HK-2 (cell line): ENCODE results near the gene GABRR2.

Experiments
- DNase-seq: peaks from one replicate; pipeline ENCODE4 v3.0.0-alpha.2; 2018; ENCODE audit not compliant: unreplicated experiment

The GABRR2 gene

DNA sequence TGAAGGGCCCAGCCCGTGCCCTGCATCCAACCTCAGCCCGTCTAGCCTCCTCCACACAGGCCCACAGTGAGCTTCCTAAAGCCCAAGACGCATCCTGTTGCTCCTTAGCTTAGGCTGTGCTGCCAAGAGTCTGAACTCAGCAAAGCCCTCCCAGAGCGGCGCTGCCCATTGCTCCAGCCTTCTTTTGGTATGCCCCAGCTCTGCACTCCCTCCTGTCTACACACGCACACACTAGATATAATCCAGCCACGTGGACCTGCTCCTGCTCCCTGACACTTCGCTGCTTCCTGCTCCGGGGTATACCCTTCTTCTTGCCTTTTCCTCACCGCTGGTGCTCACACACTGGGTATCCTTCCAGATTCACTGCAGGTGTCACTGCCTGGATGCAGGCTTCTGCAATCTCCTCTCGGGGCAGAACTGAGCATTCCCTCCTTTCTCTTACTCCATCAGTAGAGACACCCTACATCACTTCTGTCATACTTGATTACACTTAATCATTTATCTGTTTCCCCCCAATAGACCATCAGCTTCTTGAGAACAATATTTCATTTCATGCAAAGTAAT lies 23.8 kb downstream of the GABRR2 start:
- DNase-seq, result no peak

GRCh38 chr6:89290401-89291155 lies 24.5 kb downstream of the GABRR2 start:
- no peak for DNase-seq

DNA sequence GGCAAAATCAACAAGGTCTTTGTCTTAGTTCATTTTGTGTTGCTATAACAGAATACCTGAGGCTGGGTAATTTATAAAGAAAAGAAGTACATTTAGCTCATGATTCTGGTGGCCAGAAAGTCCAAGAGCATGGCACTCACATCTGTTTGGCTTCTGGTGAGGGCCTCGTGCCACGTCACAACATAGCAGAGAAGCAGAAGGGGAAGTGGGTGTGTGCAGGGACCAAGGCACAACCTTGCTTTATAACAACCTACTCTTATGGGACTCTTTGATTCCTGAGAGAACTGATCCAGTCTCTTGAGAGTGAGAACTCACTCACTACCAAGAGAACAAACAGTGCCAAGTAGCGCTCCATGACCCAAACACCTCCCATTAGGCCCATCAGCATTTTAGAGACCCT lies 25.4 kb downstream of the GABRR2 start:
- DNase-seq, result no peak

DNA sequence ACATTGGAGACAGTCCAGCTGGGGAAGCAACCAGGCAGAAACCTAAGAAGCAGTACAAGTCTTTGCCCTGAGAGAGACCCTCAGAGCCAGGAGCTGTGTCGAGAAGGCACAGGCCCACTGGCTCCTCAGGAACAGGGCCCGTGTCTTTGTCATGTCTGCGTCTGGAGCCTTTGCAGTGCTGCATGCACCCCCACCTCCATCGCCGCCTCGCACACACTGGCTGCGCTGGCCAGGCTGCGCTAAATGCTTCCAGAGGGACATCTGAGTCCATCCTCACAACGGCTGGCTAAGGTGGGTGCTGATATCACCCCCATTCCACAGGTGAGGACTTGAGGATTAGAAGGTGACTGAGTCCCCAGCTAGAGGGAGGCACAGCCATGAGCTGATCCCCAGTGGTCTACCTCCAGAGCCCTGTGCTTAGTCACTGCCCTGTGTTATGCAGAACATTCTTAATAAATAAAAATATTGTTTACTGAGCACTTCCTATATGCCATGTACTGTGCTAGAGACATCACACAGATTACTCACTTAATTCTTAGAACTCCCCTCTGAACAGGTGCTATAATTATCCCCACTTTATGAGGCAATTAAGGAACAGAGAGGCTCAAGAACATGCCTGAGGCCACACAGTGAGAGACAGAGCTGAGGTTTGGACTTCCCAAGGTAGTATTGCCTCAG lies 27.6 kb downstream of the GABRR2 start:
- DNase-seq, result no peak

GRCh38 chr6:89286516-89286915 lies 28.6 kb downstream of the GABRR2 start:
- DNase-seq, result no peak

- DNase-seq, result no peak
Observed at GRCh38 chr6:89284963-89285735, 29.9 kb downstream of the GABRR2 start.

- DNase-seq, result no peak
Observed at GRCh38 chr6:89284081-89284480, 31.0 kb downstream of the GABRR2 start.

GRCh38 chr6:89282749-89283148 lies 32.4 kb downstream of the GABRR2 start:
- DNase-seq, result no peak

DNA sequence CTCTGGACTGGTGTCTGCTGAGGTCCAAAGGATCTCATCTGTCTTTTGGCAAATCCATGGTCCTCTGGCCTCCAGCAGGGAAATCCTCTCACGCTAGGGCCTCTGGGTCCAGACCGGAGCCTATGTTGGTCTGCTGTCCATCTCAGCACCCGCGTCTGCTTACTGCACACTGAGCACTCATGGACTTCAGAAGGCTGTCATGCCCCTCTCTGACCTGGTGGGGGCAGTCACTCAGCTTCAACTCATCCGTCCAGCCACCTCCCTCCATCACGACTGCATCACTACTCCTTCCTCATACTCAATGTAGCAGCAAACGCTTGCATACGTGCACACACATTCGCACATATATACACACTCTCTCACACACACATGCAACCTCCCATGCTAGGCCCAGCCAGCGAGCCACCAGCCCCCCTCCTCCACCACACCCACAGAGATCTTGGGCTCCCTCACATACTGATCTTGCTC lies 33.3 kb downstream of the GABRR2 start:
- DNase-seq, result no peak

DNA sequence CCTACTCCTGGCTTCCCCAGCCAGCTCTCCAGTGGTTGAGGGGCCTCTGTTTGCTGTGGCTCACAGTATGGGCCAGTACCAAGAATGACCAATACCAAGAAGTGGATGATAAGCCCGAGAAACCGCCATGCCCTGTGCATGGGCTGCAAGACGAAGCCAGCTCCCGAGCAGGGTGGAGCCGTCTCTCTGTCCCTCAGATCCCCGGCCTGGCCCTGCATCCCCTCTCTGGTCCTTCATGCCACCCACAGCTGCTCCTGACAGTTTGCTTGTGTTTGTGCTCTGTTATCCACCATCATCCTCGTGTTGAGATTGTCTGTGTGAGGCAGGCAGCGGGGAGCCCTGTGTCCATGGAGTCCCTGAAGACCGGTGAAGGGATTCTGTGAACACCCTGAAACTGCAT lies 36.1 kb downstream of the GABRR2 start:
- DNase-seq, result no peak

- DNase-seq, result no peak
Observed at GRCh38 chr6:89275900-89276299, 39.2 kb downstream of the GABRR2 start.

DNA sequence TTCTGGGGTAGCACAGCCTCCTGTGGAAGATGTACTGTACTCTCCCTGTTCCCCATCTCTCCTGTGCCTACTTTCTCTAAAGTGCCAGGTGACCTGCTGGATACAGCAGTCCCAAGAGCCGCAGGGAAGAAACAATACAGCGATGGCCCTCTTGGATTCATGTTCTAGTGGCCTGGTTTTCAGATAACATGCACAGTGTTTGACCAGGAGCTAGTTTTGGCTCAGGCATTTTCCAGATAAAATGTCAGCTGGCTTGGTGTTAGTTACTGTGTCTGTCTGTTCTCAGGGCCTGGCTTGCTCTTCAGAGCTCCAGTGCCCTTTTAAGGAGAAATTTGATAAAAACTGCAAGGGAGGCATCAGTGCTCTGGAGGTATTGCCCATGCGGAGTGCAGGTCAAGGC lies 41.3 kb downstream of the GABRR2 start:
- DNase-seq, result no peak

DNA sequence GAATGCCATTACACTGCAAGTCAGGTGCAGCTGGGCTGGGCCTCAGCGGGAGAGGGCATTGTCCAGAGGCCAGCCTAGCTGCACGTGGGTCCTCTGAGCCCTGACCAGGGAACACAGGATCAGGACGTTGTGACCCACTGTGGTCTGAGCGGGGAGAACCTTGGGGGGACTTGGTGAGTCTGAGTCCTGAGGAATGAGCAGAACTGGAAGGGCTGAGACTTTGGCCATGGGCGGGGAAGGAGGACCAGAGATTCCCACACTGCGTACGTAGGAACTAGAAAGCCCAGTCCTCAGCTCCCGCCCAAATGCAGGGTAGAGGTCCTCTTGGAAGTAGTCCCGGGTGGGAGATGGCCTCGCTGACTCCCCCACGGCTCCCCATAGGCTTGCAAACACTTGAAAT lies 42.5 kb downstream of the GABRR2 start:
- DNase-seq, result no peak

GRCh38 chr6:89270951-89271721 lies 44.0 kb downstream of the GABRR2 start:
- no peak for DNase-seq

GRCh38 chr6:89269981-89270380 lies 45.1 kb downstream of the GABRR2 start:
- no peak for DNase-seq

GRCh38 chr6:89269252-89269651 lies 45.8 kb downstream of the GABRR2 start:
- no peak for DNase-seq

- peak; percentile 84 for DNase-seq
Observed at GRCh38 chr6:89268776-89269175, 46.3 kb downstream of the GABRR2 start.

DNA sequence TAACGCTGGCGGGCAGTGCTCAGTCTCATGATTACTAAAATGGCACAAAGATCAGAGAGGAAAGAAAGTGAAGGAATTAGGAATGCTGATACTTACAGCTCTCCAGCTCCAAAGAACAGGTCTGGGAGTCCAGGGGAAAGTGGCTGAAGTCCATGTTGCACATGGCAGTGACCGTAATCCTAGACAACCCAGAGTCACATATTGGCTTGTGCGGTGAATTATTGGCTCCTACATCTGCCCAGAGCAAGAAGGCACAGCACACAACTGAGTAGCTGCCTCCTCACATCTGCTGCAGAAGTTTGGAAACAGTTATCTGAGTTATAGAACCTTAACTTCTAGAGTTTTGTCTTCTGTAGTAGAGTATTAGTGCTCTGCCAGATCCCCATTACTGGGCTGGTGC lies 47.2 kb downstream of the GABRR2 start:
- DNase-seq, result no peak

DNA sequence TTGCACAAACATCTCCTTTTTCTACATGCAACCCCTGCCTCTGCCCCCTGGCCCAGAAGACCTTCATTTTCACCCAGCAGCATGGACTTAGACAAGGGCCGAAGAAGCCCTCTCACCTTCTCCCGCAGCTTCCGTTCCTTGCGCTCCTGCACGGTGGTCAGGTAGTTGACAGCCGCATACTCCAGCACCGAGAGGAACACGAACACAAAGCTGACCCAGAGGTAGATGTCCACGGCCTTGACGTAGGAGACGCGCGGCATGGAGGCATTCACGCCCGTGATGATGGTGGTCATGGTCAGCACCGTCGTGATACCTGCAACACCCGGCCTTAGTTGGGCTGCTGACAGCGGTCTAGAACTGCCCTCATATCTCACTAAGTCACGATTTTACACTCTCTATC lies 50.8 kb downstream of the GABRR2 start:
- no peak for DNase-seq

DNA sequence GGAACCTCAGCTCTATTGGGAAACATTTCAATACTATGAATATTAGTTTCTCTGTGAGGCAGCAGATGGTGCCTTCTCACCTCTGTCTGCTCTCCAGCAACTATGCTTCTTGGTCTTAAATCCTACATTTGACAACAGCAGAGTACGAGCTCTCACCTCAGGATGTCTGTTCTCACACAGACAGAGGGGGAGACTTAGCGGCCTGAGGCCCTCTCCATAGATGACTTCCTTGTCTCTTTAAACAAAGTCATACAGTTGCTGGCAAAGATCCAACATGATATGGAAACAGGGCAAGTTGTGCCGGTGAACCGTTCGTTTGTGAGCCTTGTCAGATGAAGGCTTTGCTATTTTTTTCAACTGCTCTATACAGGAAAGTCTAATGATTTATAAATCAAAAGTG lies 54.3 kb downstream of the GABRR2 start:
- no peak for DNase-seq

DNA sequence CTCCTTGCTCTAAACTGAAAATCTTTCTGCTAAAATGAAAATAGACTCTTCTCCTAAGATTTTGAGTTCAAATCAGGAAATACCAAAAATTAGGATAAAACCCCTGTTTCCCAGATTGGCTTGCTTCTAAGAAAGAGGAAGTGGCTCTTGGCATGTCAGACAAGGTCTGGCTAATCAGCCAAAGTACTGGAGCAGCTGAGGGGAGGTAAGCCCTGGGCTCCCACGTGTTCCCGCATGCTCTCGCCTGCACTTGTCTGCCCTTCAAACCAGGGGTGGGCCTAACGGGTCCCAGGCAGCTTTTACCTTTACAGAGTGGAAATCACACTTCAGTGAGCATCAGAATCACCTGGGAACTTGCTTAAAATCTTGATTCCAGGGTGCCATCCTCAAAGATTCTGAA lies 54.8 kb downstream of the GABRR2 start:
- DNase-seq, result no peak

DNA sequence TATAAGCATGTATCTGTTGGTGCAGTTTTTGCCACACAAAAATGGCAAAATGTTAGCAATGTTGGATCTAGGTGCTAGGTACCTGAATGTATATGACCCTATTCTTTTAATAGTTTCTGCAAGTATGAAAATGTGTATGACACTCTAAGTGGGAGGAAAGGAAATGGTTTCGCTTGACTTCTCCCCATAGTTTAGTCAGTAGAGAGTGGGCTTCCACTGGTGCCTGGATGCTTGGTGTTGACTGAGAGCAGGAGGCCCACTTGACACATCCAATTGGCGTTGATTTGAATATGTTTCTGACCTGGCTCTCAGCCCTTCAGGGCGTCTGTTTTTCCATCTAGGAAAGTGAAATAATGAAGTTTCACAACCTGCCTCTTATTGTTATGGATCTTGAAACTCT lies 56.2 kb downstream of the GABRR2 start:
- DNase-seq, result no peak
